Panc1 (cell line): Measurements from ENCODE around the gene CLASRP. TPM values are rescaled to one million over a fixed set of nuclear protein-coding genes. Genes with fewer than 3 reads are reported as not detected.

Experiments
- ATAC-seq: fragments of 200-7000 bp; cut with Tn5 transposase; 2 replicates; pipeline ENCODE4 v1.9.1; 2020; ENCODE audit warnings: mild to moderate bottlenecking, moderate library complexity
- BruUV-seq: library from RNA; stranded (reverse); fragments of 400-500 nt; replicated peaks from 2 replicates; lab custom pipeline; 2021; lab: Mats Ljungman, UMichigan
- CTCF ChIA-PET: fragments of 300-600 bp; sonication (Branson Sonifier 250); formaldehyde crosslinking; loops from one replicate; lab custom pipeline; 2022; ENCODE audit warnings: antibody characterized with exemption; lab: Charles Lee
- POLR2A ChIA-PET: fragments of 300-600 bp; sonication (Branson Sonifier 250); formaldehyde crosslinking; loops from one replicate; lab custom pipeline; 2022; ENCODE audit warnings: antibody characterized with exemption; lab: Charles Lee
- DNase-seq: peaks from one replicate; pipeline ENCODE4 v3.0.0-alpha.2; 2010; ENCODE audit warnings: low read depth, low spot score
- H3K27ac ChIP-seq: 2 replicates; pipeline ENCODE4 v1.5.1; 2011; ENCODE audit warnings: mild to moderate bottlenecking, low read length, inconsistent platforms
- H3K27me3 ChIP-seq: fragments of 200-500 bp; sonication (Bioruptor generic); 2 replicates; pipeline ENCODE4 v1.6.0; 2014; ENCODE audit warnings: low read length, inconsistent platforms; ENCODE audit not compliant: control insufficient read depth, insufficient read depth
- H3K36me3 ChIP-seq: fragments of 200-500 bp; sonication (Bioruptor generic); 2 replicates; pipeline ENCODE4 v1.5.1; 2014; ENCODE audit warnings: inconsistent platforms, mild to moderate bottlenecking, low read length, moderate library complexity; ENCODE audit not compliant: control insufficient read depth, insufficient read depth
- H3K4me1 ChIP-seq: 2 replicates; pipeline ENCODE4 v1.5.1; 2011; ENCODE audit warnings: inconsistent platforms, mild to moderate bottlenecking, low read length, moderate library complexity; ENCODE audit not compliant: control insufficient read depth, insufficient read depth
- H3K4me3 ChIP-seq, 2 experiments: 2 replicates each; pipeline ENCODE4 v1.5.1; 2011 to 2012; ENCODE audit warnings: low read depth in 2 of 2, low read length in 2 of 2, mild to moderate bottlenecking in 2 of 2, inconsistent platforms in 1 of 2, moderate library complexity in 1 of 2
- H3K9me3 ChIP-seq: fragments of 200-500 bp; sonication (Bioruptor generic); 2 replicates; pipeline ENCODE4 v1.5.1; 2014; ENCODE audit warnings: low read depth, mild to moderate bottlenecking, inconsistent platforms, low read length, moderate library complexity; ENCODE audit not compliant: control insufficient read depth, insufficient read depth
- CTCF ChIP-seq: fragments of 450-650 bp; IDR thresholded peaks from 2 replicates; pipeline ENCODE4 v1.5.1; 2017; ENCODE audit warnings: mild to moderate bottlenecking
- POLR2AphosphoS5 ChIP-seq: IDR thresholded peaks from 2 replicates; pipeline ENCODE4 v1.6.1; 2012; ENCODE audit warnings: mild to moderate bottlenecking, low read depth, low read length, moderate library complexity
- REST ChIP-seq, 2 experiments: IDR thresholded peaks; 2 replicates each; pipeline ENCODE4 v1.6.1; 2011 to 2012; ENCODE audit warnings: low read depth in 2 of 2, control low read depth in 1 of 2, low read length in 1 of 2, mild to moderate bottlenecking in 1 of 2, moderate library complexity in 1 of 2; ENCODE audit not compliant: insufficient read depth in 1 of 2
- SIN3A ChIP-seq: IDR thresholded peaks from 2 replicates; pipeline ENCODE4 v1.6.1; 2012; ENCODE audit warnings: low read depth, mild to moderate bottlenecking, low read length, moderate library complexity, borderline replicate concordance; ENCODE audit not compliant: insufficient read depth
- TCF7L2 ChIP-seq: IDR thresholded peaks from 2 replicates; pipeline ENCODE4 v1.6.1; 2011; ENCODE audit warnings: mild to moderate bottlenecking, low read depth, low read length, inconsistent platforms
- in situ Hi-C: cut with HindIII; loops from 2 replicates; pipeline ENCODE4 v1.10.0; 2016; ENCODE audit warnings: low sequenced_read_pairs, low pct_unique_long_range_greater_than_20kb
- intact Hi-C: fragments of 100-400 bp; cut with micrococcal nuclease; formaldehyde crosslinking; loops from one replicate; pipeline ENCODE4 v1.10.0; 2022; ENCODE audit not compliant: unreplicated experiment
- total RNA-seq: library from RNA; stranded (reverse); gene quantifications from one replicate; pipeline ENCODE4 v1.2.1, GENCODE V29; 2021; ENCODE audit not compliant: unreplicated experiment

CLASRP gene
- total RNA-seq, 1 experiment from 2014 or later: 72.4 TPM

- ChIA-PET POLR2A (no interaction called here), CTCF (no interaction called here)
- no peak for TF ChIP-seq POLR2AphosphoS5
- no peak for TF ChIP-seq CTCF
- no peak for TF ChIP-seq SIN3A
- TF ChIP-seq REST (IDR thresholded peaks at IDR 0.05; ENCODE audit: insufficient read depth in 1 of 2, low read depth in 2 of 2, low read length in 1 of 2): no peak
- no peak for TF ChIP-seq TCF7L2
- BruUV-seq: no TSS peak
- DNase-seq: no peak
- in situ Hi-C loops: no loop called here
- Histone ChIP-seq H3K4me3 (peak overlapping the region; percentile 53 to 66), H3K36me3 (peaks cover 4% of the 10 kb centered on the region; the same call in 1 of the 2 replicates), H3K4me1 (peaks cover 18% of the 10 kb centered on the region), H3K9me3 (no peaks in the 10 kb centered on the region), H3K27ac (peak overlapping the region; percentile 82), H3K27me3 (no peaks in the 10 kb centered on the region)
- intact Hi-C loops: no loop called here
- no peak for ATAC-seq
These were observed 38.2 kb downstream of the CLASRP start for GRCh38 chr19:45076851-45077730.

- peak overlapping the region; percentile 91 for H3K27ac ChIP-seq
- H3K9me3 ChIP-seq: no peaks in the 10 kb centered on the region
- POLR2A ChIA-PET: no interaction called here
- H3K4me3 ChIP-seq: peak overlapping the region; percentile 95 to 96
- BruUV-seq: no TSS peak
- intact Hi-C loops (no loop called here), in situ Hi-C loops (no loop called here)
- ATAC-seq (peak; percentile 12), DNase-seq (no peak)
- peaks cover 4% of the 10 kb centered on the region; the same call in 1 of the 2 replicates for H3K36me3 ChIP-seq
- no peak for TF ChIP-seq SIN3A
- TF ChIP-seq REST (IDR thresholded peaks at IDR 0.05; ENCODE audit: insufficient read depth in 1 of 2, low read depth in 2 of 2, low read length in 1 of 2): no peak
- TF ChIP-seq TCF7L2: no peak
- no peak for TF ChIP-seq CTCF
- TF ChIP-seq POLR2AphosphoS5: no peak
- CTCF ChIA-PET: no interaction called here
- peaks cover 18% of the 10 kb centered on the region for H3K4me1 ChIP-seq
- no peaks in the 10 kb centered on the region for H3K27me3 ChIP-seq
These were observed 39.7 kb downstream of the CLASRP start for GRCh38 chr19:45078390-45079062.
